SU-DHL-6 (cell line): ENCODE data around the gene MRPL14.

ENCODE experiments used
- H2AFZ ChIP-seq: fragments of 200-600 bp; sonication (generic); 2 replicates; pipeline ENCODE4 v1.6.1; 2014; ENCODE audit warnings: low read depth, mild to moderate bottlenecking, moderate library complexity, mixed read lengths, antibody characterized with exemption, low read length; ENCODE audit not compliant: severe bottlenecking
- H3F3A ChIP-seq: fragments of 200-600 bp; shearing (Covaris generic); 2 replicates; pipeline ENCODE4 v1.6.0; 2016; ENCODE audit warnings: antibody characterized with exemption, mild to moderate bottlenecking; ENCODE audit not compliant: insufficient read depth
- H3K27ac ChIP-seq: fragments of 200-600 bp; sonication (generic); 2 replicates; pipeline ENCODE4 v1.5.1; 2016; ENCODE audit warnings: low read depth, mild to moderate bottlenecking, low read length, moderate library complexity, mixed read lengths
- H3K27me3 ChIP-seq: fragments of 200-600 bp; sonication (generic), shearing (Covaris generic); 2 replicates; pipeline ENCODE4 v1.6.0; 2014; ENCODE audit warnings: mild to moderate bottlenecking, low read length
- H3K36me3 ChIP-seq: fragments of 200-600 bp; sonication (generic); 2 replicates; pipeline ENCODE4 v1.6.1; 2014; ENCODE audit warnings: mild to moderate bottlenecking, low read length, mixed read lengths
- H3K4me2 ChIP-seq: fragments of 300-600, 200-600 bp; shearing (Covaris generic), sonication (generic); 2 replicates; pipeline ENCODE4 v1.6.0; 2014; ENCODE audit warnings: low read length, low read depth, mild to moderate bottlenecking; ENCODE audit not compliant: poor library complexity, severe bottlenecking
- H3K4me3 ChIP-seq: fragments of 200-600 bp; sonication (generic); 2 replicates; pipeline ENCODE4 v1.5.1; 2014; ENCODE audit warnings: antibody characterized with exemption, low read length, mild to moderate bottlenecking, mixed read lengths; ENCODE audit not compliant: insufficient read depth, poor library complexity, severe bottlenecking
- H3K79me2 ChIP-seq: fragments of 200-600 bp; sonication (generic); 2 replicates; pipeline ENCODE4 v1.6.1; 2014; ENCODE audit warnings: mild to moderate bottlenecking, low read length, moderate library complexity; ENCODE audit not compliant: insufficient read depth
- H3K9ac ChIP-seq: fragments of 200-600 bp; sonication (generic); 2 replicates; pipeline ENCODE4 v1.7.0; 2014; ENCODE audit warnings: mild to moderate bottlenecking, low read length
- H3K9me2 ChIP-seq: fragments of 200-600 bp; sonication (generic); replicated peaks from 2 replicates; pipeline ENCODE4 v1.6.1; 2014; ENCODE audit warnings: low read length; ENCODE audit not compliant: insufficient read depth
- H3K9me3 ChIP-seq: fragments of 200-600 bp; sonication (generic); 2 replicates; pipeline ENCODE4 v1.6.1; 2014; ENCODE audit warnings: low read length, mixed read lengths; ENCODE audit not compliant: insufficient read depth
- H4K20me1 ChIP-seq: fragments of 200-600 bp; sonication (generic); 2 replicates; pipeline ENCODE4 v1.6.1; 2014; ENCODE audit warnings: low read depth, mild to moderate bottlenecking, antibody characterized with exemption, low read length, moderate library complexity, mixed read lengths
- CTCF ChIP-seq: fragments of 200-600 bp; sonication (generic); IDR thresholded peaks from one replicate; pipeline ENCODE4 v1.5.1; 2017; ENCODE audit warnings: antibody characterized with exemption, mild to moderate bottlenecking, low read length, moderate library complexity; ENCODE audit not compliant: insufficient read depth, poor library complexity, severe bottlenecking
- EZH2phosphoT487 ChIP-seq: fragments of 200-600 bp; sonication (generic), shearing (Covaris generic); conservative IDR thresholded peaks from 2 replicates; pipeline ENCODE4 v1.6.1; 2018; ENCODE audit warnings: mild to moderate bottlenecking, antibody characterized with exemption, low read length, moderate library complexity, mixed read lengths

The MRPL14 gene

GRCh38 chr6:44107017-44107416 lies 20.2 kb downstream of the MRPL14 start:
- no peak overlapping the region for H3K4me2 ChIP-seq
- 0 out of 2 replicates have a peak, but pooled peaks cover 7% of the 10 kb centered on the region for H4K20me1 ChIP-seq
- TF ChIP-seq EZH2phosphoT487 = no peak
- no peak for TF ChIP-seq CTCF
- no peak overlapping the region for H2AFZ ChIP-seq
- no peaks in the 10 kb centered on the region for H3K9me3 ChIP-seq
- H3K79me2 ChIP-seq = peaks cover 6% of the 10 kb centered on the region; the same call in 1 of the 2 replicates
- no peak overlapping the region for H3K27ac ChIP-seq
- no peak overlapping the region for H3K9ac ChIP-seq
- no peaks in the 10 kb centered on the region for H3K27me3 ChIP-seq
- no peaks in the 10 kb centered on the region for H3F3A ChIP-seq
- no peak overlapping the region for H3K4me3 ChIP-seq
- no peaks in the 10 kb centered on the region for H3K9me2 ChIP-seq
- H3K36me3 ChIP-seq = peaks cover 3% of the 10 kb centered on the region; the same call in 1 of the 2 replicates

- Histone ChIP-seq H3K9me3 (no peaks in the 10 kb centered on the region), H3K79me2 (peaks cover 6% of the 10 kb centered on the region; the same call in 1 of the 2 replicates), H3K9me2 (no peaks in the 10 kb centered on the region), H3K36me3 (peaks cover 3% of the 10 kb centered on the region; the same call in 1 of the 2 replicates), H3K27ac (no peak overlapping the region), H3K27me3 (no peaks in the 10 kb centered on the region), H3K9ac (no peak overlapping the region), H3K4me3 (no peak overlapping the region), H2AFZ (no peak overlapping the region), H3K4me2 (no peak overlapping the region), H3F3A (no peaks in the 10 kb centered on the region), H4K20me1 (0 out of 2 replicates have a peak, but pooled peaks cover 7% of the 10 kb centered on the region)
- TF ChIP-seq EZH2phosphoT487 (no peak), CTCF (no peak)
Measured at GRCh38 chr6:44105993-44106740, 21.1 kb downstream of the MRPL14 start.

- Histone ChIP-seq H3K4me3 (no peak overlapping the region), H3K4me2 (no peak overlapping the region), H3K9me3 (no peaks in the 10 kb centered on the region), H3K79me2 (peaks cover 6% of the 10 kb centered on the region; the same call in 1 of the 2 replicates), H3F3A (no peaks in the 10 kb centered on the region), H4K20me1 (0 out of 2 replicates have a peak, but pooled peaks cover 7% of the 10 kb centered on the region), H3K27ac (no peak overlapping the region), H3K27me3 (no peaks in the 10 kb centered on the region), H3K9me2 (no peaks in the 10 kb centered on the region), H2AFZ (no peak overlapping the region), H3K9ac (no peak overlapping the region), H3K36me3 (peaks cover 3% of the 10 kb centered on the region; the same call in 1 of the 2 replicates)
- TF ChIP-seq CTCF (no peak), EZH2phosphoT487 (no peak)
Measured at GRCh38 chr6:44105146-44105545, 22.1 kb downstream of the MRPL14 start.
